A673 (cell line): ENCODE results near the gene THOC6. TPM values are rescaled to one million over a fixed set of nuclear protein-coding genes. Genes with fewer than 3 reads are reported as not detected.

ENCODE experiments used
- BruUV-seq: library from RNA; stranded (reverse); fragments of 400-500 nt; replicated peaks from 2 replicates; lab custom pipeline; 2021; lab: Mats Ljungman, UMichigan
- CTCF ChIA-PET: fragments of 300-600 bp; sonication (Branson Sonifier 250); formaldehyde crosslinking; loops from one replicate; lab custom pipeline; 2022; ENCODE audit warnings: antibody characterized with exemption; lab: Charles Lee
- POLR2A ChIA-PET: fragments of 300-600 bp; sonication (Branson Sonifier 250); formaldehyde crosslinking; loops from one replicate; lab custom pipeline; 2022; ENCODE audit warnings: antibody characterized with exemption; ENCODE audit not compliant: low non-redundant PET; lab: Charles Lee
- DNase-seq: peaks from one replicate; pipeline ENCODE4 v3.0.0-alpha.2; 2015; ENCODE audit warnings: low spot score
- H3K27ac ChIP-seq: fragments of 200-600 bp; sonication (generic); 2 replicates; pipeline ENCODE4 v1.5.1; 2016; ENCODE audit warnings: mixed run types, low read depth, mild to moderate bottlenecking, mixed read lengths, antibody characterized with exemption, low read length; ENCODE audit not compliant: poor library complexity, severe bottlenecking
- H3K27me3 ChIP-seq: fragments of 200-600 bp; sonication (generic); replicated peaks from 2 replicates; pipeline ENCODE4 v1.6.1; 2017; ENCODE audit warnings: mixed run types, low read depth, mild to moderate bottlenecking, mixed read lengths, antibody characterized with exemption, low read length; ENCODE audit not compliant: insufficient read depth, poor library complexity
- H3K36me3 ChIP-seq: fragments of 200-600 bp; sonication (generic); 2 replicates; pipeline ENCODE4 v1.6.1; 2016; ENCODE audit warnings: mixed run types, mild to moderate bottlenecking, mixed read lengths, antibody characterized with exemption, low read length; ENCODE audit not compliant: insufficient read depth, poor library complexity, severe bottlenecking
- H3K4me1 ChIP-seq: fragments of 200-600 bp; sonication (generic); 2 replicates; pipeline ENCODE4 v1.6.1; 2017; ENCODE audit warnings: mixed run types, mild to moderate bottlenecking, mixed read lengths, antibody characterized with exemption, low read length; ENCODE audit not compliant: insufficient read depth, poor library complexity, severe bottlenecking
- H3K4me3 ChIP-seq: fragments of 200-600 bp; sonication (generic); 2 replicates; pipeline ENCODE4 v1.5.1; 2016; ENCODE audit warnings: low read depth, mixed run types, mild to moderate bottlenecking, mixed read lengths, low read length; ENCODE audit not compliant: poor library complexity, severe bottlenecking
- H3K9me3 ChIP-seq: fragments of 200-600 bp; sonication (generic); 2 replicates; pipeline ENCODE4 v1.6.1; 2016; ENCODE audit warnings: mixed run types, low read depth, mild to moderate bottlenecking, mixed read lengths, antibody characterized with exemption, low read length; ENCODE audit not compliant: poor library complexity, severe bottlenecking
- CTCF ChIP-seq: fragments of 300-800, 200-600 bp; sonication (generic); conservative IDR thresholded peaks from 2 replicates; pipeline ENCODE4 v1.5.1; 2017; ENCODE audit warnings: low read depth, mild to moderate bottlenecking, antibody characterized with exemption, low read length, moderate library complexity, mixed read lengths
- EZH2 ChIP-seq: fragments of 200-600 bp; sonication (generic); IDR thresholded peaks from 2 replicates; pipeline ENCODE4 v1.6.1; 2017; ENCODE audit warnings: borderline replicate concordance, low read depth, mild to moderate bottlenecking, mixed read lengths, antibody characterized with exemption, low read length; ENCODE audit not compliant: poor library complexity, severe bottlenecking
- intact Hi-C: fragments of 100-400 bp; cut with micrococcal nuclease; formaldehyde crosslinking; loops from one replicate; pipeline ENCODE4 v1.10.0; 2022; ENCODE audit not compliant: unreplicated experiment
- total RNA-seq: library from RNA; stranded (reverse); gene quantifications from 2 replicates; pipeline ENCODE4 v1.2.3, GENCODE V29; 2021

Gene THOC6
- total RNA-seq, 1 experiment from 2014 or later, result 59.3 TPM

- H3K27me3 ChIP-seq, result peaks cover 50% of the 10 kb centered on the region
- no peaks in the 10 kb centered on the region for H3K9me3 ChIP-seq
- DNase-seq, result no peak
- H3K4me1 ChIP-seq, result peaks cover 5% of the 10 kb centered on the region
- ChIA-PET CTCF (no interaction called here), POLR2A (no interaction called here)
- H3K4me3 ChIP-seq, result no peak overlapping the region
- no peak for TF ChIP-seq EZH2
- no peak for TF ChIP-seq CTCF
- no peak overlapping the region for H3K27ac ChIP-seq
- BruUV-seq, result no TSS peak
- intact Hi-C loops, result no loop called here
- no peaks in the 10 kb centered on the region for H3K36me3 ChIP-seq
These were observed 10.3 kb upstream of the THOC6 start for GRCh38 chr16:3013491-3013951.

GRCh38 chr16:3013998-3014690, 9.7 kb upstream of the THOC6 start:
- CTCF ChIA-PET, result no interaction called here
- H3K27ac ChIP-seq, result no peak overlapping the region
- TF ChIP-seq CTCF (no peak), EZH2 (no peak)
- H3K4me1 ChIP-seq, result peaks cover 8% of the 10 kb centered on the region
- no peak for DNase-seq
- no TSS peak for BruUV-seq
- POLR2A ChIA-PET, result no interaction called here
- no peaks in the 10 kb centered on the region for H3K36me3 ChIP-seq
- H3K4me3 ChIP-seq, result no peak overlapping the region
- no peaks in the 10 kb centered on the region for H3K9me3 ChIP-seq
- intact Hi-C loops, result no loop called here
- H3K27me3 ChIP-seq, result peaks cover 46% of the 10 kb centered on the region

GRCh38 chr16:3014971-3015370, 8.9 kb upstream of the THOC6 start:
- H3K27me3 ChIP-seq, result peaks cover 41% of the 10 kb centered on the region
- CTCF ChIA-PET, result no interaction called here

More at GRCh38 chr16:3014971-3015370, 8.9 kb upstream of the THOC6 start:
- Histone ChIP-seq H3K4me3 (no peak overlapping the region), H3K9me3 (no peaks in the 10 kb centered on the region), H3K36me3 (no peaks in the 10 kb centered on the region), H3K4me1 (peaks cover 8% of the 10 kb centered on the region), H3K27ac (no peak overlapping the region)
- TF ChIP-seq CTCF (no peak), EZH2 (no peak)
- DNase-seq, result no peak
- no TSS peak for BruUV-seq
- intact Hi-C loops, result no loop called here
- POLR2A ChIA-PET, result no interaction called here
